ENCODE data around the gene PDS5A.

DNA sequence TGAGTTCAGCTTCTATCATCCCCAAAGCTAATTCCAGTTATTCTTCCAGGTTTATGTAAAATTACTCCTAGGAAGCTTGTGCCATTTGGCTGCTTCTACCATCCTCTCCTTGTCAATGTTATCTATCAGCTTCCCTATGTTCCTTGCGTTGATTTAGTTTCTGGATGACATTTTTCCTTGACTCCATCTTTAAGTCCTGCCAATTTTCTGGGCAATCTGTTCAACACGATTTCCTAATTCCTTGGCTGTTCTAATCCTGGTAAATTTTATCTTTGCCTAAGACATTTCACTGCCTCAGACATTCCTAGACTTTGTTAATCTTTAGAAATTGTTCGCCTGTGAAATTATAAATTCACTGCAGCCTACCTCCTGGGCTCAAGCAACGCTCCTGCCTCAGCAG lies 125.1 kb downstream of the PDS5A start:
- TF ChIP-seq, protein P1, sequence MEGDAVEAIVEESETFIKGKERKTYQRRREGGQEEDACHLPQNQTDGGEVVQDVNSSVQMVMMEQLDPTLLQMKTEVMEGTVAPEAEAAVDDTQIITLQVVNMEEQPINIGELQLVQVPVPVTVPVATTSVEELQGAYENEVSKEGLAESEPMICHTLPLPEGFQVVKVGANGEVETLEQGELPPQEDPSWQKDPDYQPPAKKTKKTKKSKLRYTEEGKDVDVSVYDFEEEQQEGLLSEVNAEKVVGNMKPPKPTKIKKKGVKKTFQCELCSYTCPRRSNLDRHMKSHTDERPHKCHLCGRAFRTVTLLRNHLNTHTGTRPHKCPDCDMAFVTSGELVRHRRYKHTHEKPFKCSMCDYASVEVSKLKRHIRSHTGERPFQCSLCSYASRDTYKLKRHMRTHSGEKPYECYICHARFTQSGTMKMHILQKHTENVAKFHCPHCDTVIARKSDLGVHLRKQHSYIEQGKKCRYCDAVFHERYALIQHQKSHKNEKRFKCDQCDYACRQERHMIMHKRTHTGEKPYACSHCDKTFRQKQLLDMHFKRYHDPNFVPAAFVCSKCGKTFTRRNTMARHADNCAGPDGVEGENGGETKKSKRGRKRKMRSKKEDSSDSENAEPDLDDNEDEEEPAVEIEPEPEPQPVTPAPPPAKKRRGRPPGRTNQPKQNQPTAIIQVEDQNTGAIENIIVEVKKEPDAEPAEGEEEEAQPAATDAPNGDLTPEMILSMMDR (IDR thresholded peaks at IDR 0.05; ENCODE audit: insufficient read depth, low read length), result no peak
- TF ChIP-seq, protein P2, sequence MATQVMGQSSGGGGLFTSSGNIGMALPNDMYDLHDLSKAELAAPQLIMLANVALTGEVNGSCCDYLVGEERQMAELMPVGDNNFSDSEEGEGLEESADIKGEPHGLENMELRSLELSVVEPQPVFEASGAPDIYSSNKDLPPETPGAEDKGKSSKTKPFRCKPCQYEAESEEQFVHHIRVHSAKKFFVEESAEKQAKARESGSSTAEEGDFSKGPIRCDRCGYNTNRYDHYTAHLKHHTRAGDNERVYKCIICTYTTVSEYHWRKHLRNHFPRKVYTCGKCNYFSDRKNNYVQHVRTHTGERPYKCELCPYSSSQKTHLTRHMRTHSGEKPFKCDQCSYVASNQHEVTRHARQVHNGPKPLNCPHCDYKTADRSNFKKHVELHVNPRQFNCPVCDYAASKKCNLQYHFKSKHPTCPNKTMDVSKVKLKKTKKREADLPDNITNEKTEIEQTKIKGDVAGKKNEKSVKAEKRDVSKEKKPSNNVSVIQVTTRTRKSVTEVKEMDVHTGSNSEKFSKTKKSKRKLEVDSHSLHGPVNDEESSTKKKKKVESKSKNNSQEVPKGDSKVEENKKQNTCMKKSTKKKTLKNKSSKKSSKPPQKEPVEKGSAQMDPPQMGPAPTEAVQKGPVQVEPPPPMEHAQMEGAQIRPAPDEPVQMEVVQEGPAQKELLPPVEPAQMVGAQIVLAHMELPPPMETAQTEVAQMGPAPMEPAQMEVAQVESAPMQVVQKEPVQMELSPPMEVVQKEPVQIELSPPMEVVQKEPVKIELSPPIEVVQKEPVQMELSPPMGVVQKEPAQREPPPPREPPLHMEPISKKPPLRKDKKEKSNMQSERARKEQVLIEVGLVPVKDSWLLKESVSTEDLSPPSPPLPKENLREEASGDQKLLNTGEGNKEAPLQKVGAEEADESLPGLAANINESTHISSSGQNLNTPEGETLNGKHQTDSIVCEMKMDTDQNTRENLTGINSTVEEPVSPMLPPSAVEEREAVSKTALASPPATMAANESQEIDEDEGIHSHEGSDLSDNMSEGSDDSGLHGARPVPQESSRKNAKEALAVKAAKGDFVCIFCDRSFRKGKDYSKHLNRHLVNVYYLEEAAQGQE (IDR thresholded peaks at IDR 0.05; ENCODE audit: insufficient replicate concordance, low read depth), result no peak
- TF ChIP-seq POLR2AphosphoS5 (IDR thresholded peaks at IDR 0.05; ENCODE audit: low read depth) (no peak), GABPA (IDR thresholded peaks at IDR 0.05; ENCODE audit: low read depth) (no peak), SPI1 (IDR thresholded peaks at IDR 0.05; ENCODE audit: borderline replicate concordance, low read depth) (no peak)

All from HL-60 (cell line).